Measurements from ENCODE around the gene PTDSS2.
A peak's percentile ranks its signal among the peaks of the same experiment; 100 is the strongest.
"Not testable (repeated sequence)": the region's sequence is repeated elsewhere in the genome, so short reads cannot be mapped to it uniquely, and the experiment has no call there.

PTDSS2 gene

GRCh38 chr11:434496-434895 is 15.6 kb upstream of the PTDSS2 start:
- no peak for TF ChIP-seq CTCF (conservative IDR thresholded peaks at IDR 0.05; ENCODE audit: low read depth, low read length)
- no peak for DNase-seq (ENCODE audit: low read depth)
- H3K4me3 ChIP-seq (ENCODE audit: low read depth, low read length): no peak overlapping the region

DNA sequence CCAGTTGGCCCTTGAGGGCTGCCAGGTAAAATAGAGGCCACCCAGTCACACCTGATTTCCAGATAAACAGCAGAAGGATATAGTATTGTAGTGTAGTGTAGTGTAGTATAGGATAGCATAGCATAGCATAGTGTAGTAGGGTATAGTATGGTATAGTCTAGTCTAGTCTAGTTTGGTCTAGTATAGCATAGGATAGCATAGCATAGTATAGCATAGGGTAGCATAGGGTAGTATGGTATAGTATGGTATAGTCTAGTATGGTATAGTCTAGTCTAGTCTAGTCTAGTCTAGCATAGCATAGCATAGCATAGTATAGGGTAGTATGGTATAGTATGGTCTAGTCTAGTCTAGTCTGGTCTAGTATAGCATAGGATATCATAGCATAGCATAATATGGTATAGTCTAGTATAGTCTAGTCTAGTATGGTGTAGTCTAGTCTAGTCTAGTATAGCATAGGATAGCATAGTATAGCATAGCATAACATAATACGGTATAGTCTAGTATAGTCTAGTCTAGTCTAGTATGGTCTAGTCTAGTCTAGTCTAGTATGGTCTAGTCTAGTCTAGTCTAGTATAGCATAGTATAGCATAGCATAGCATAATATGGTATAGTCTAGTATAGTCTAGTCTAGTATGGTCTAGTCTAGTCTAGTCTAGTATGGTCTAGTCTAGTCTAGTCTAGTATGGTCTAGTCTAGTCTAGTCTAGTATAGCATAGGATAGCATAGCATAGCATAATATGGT is 14.9 kb upstream of the PTDSS2 start:
- not testable (repeated sequence) for DNase-seq (ENCODE audit: low read depth); H3K4me3 ChIP-seq (ENCODE audit: low read depth, low read length)

DNA sequence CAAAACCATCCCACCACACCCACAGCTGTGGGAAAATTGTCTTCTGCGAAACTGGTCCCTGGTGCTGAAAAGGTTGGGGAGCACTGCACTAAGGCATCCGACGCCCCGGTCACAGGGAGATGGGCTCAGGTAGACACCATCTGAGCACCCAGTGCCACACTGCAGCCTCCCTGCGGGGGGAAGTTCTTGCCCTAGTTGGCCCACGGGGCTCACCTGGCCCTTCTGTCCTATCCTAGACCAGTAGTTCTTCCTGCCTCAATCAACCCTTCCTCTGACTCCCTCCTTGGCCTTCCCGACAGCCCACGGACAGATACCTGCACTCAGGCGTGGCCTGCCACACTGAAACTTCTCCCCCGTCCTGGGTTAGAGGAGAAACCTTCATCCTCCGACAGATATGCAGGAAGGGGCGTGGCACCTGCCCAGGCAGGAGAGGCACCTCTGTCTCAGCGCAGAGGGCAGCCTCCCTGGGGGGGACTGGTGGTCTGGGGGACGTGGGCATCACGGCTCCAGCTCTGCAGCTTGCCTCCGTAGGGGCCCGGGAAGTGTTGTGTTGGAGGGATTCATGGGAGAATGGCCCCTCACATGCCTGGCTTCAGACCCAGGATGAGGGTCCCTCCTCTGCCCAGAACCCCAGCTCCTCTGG is 12.7 kb upstream of the PTDSS2 start:
- no peak overlapping the region for H3K4me3 ChIP-seq (ENCODE audit: low read depth, low read length)
- DNase-seq (ENCODE audit: low read depth): no peak
- TF ChIP-seq CTCF (conservative IDR thresholded peaks at IDR 0.05; ENCODE audit: low read depth, low read length): no peak

DNA sequence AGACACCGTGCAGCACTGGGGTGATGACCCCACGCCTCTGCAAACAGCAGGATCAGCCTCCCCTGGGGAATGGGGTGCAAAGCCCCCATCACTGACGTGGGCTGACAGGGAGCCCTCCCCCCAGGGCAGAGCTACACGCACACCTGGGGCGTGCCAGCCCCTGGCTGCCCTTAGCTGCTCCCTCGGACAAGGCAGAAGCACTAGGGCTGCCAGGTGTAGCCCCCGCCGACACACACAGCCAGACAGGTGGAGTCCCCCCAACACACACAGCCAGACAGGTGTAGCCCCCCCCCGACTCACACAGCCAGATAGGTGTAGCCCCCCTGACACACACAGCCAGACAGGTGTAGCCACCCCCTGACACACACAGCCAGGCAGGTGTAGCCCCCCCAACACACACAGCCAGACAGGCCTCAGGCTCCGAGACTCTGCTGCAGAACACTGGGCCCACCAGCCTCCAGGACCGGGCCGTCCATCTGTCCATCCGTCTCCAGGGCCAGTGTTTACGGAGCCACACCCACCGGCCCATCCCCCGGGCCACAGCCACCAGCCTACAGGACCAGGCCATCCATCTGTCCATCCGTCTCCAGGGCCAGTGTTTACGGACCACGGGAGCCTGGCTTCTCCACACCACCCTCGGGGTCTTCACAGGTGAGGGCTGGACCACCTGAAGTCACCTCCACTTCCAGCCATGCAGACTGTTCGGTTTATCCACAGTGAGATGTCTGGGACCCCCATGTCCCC is 11.8 kb upstream of the PTDSS2 start:
- no peak overlapping the region for H3K4me3 ChIP-seq (ENCODE audit: low read depth, low read length)
- DNase-seq (ENCODE audit: low read depth): no peak
- no peak for TF ChIP-seq CTCF (conservative IDR thresholded peaks at IDR 0.05; ENCODE audit: low read depth, low read length)

DNA sequence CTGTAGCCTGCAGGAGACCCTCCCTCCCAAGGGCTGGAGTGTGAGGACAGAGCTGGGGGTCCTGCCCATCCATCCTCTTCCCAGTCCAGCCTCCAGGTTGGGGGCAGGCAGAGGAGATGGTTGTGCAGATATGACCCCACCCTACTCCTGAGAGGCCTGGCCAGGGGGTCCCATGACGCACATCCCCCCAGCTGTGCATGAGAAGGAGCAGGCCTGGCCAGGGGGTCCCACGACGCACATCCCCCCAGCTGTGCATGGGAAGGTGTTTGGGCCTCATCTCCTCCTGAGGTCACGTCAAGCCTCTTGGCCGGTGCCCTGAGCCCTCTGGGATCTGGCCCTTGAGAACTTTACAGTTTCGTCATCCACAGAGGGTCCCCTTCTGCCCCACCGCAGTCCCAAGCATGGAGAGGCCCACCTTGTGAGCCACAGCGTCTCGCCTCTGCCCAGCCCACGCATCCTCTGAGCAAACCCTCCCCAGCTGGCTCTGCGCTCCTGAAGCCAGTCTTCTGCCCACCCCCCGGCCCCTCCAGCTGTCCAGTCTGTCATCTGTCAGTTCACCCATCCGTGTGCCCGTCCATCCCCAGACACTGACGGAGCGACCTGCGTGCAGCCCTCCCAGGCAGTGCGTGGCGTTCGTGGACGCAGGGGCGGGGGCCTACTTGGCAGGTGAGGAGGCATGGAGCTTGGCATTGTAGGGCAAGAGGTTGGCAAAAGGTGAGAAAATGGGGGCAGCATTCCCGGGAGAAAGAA is 10.6 kb upstream of the PTDSS2 start:
- H3K4me3 ChIP-seq (ENCODE audit: low read depth, low read length): no peak overlapping the region

DNA sequence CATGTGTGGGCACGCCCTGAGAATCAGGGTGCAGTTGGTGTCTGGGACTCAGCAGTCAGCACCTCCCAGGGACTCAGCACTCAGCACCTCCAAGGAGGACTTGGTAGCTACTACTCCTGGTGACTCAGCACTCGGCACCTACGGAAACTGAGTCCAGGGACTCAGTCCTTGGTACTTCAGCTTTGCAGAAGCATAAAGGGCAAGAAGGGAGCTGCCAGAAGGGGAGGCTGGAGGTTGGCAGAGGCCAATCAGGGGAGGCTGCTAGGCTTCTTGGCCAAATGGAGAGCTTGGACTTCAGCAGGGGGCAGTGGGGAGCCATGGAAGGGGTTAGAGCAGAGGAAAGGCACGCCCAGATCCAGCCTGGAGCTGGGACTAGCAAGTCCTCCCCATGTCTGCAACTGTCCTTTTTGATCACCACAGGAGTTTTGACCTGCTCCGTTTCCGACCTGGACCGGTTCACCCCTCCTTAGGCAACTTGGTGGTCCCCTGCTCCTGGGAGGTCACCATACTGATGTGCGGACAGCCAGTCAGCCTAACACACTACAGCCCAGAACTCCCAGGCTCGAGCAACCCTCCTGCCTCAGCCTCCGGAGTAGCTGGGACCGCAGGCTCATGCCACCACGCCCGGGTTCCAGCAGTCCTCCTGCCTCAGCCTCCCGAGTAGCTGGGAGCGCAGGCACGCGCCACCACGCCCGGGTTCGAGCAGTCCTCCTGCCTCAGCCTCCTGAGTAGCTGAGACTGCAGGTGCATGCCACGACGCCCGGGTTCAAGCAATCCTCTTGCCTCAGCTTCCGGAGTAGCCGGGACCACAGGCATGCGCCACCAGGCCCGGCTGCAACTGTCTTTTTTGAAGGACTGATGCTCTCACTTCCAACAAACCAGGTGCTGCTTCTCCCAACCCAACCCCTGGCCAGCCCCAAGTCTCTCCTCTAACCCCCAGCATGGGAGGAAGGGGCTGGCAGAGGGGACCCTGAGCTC is 9.7 kb upstream of the PTDSS2 start:
- DNase-seq (ENCODE audit: low read depth): peak; percentile 47
- peak; percentile 52 for TF ChIP-seq CTCF (conservative IDR thresholded peaks at IDR 0.05; ENCODE audit: low read depth, low read length)
- no peak overlapping the region for H3K4me3 ChIP-seq (ENCODE audit: low read depth, low read length)

More for the DNA sequence above, 10.6 kb upstream of the PTDSS2 start:
- TF ChIP-seq CTCF (conservative IDR thresholded peaks at IDR 0.05; ENCODE audit: low read depth, low read length): no peak
- DNase-seq (ENCODE audit: low read depth): no peak

All from choroid plexus epithelial cell (primary cell).